CD4-positive, alpha-beta T cell treated with Interleukin-6 at 100 ng/mL for 8 hours (primary cell): ENCODE data around the gene CRAMP1.
A peak's percentile ranks its signal among the peaks of the same experiment; 100 is the strongest.

Experiments
- DNase-seq: peaks from one replicate; pipeline ENCODE4 v3.0.0-alpha.2; 2020; ENCODE audit warnings: mixed read lengths, low spot score

CRAMP1 gene

DNA sequence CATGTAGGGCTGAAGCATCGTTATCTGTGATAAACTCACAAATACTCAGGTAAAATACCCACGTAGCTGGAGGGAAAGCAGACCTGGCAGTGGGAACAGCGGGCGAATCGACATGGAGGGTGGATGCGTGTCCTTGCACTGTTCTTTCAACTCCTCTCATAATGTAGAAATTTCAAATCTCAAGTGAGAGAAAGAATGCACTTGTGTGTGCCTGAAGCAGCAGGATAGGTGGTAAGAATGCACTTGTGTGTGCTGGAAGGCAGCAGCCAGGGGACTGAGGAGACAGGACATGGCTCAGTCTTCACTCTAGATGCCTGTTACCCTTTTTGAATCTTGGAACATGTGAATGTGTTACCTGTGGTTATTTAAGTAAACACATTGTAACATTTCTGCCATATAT lies 10.7 kb upstream of the CRAMP1 start:
- no peak for DNase-seq

DNA sequence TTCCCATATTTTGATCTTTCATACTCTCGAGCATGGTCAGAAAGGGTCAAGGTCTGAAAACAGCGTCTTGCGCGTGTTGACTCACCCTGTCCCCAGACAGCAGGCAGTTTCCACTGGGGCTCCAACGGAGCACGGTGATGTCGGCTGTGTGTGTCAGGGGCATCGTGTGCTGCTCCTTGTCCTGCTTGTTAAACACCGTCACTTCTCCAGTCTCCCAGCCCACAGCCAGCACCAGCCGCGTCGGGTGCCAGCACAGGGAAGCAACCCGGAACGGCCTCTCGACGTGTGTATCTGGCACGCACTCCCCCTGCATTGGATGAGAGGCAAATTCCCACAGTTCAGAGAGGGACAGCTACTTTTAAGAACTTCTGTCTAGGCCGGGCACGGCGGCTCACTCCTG lies 9.9 kb upstream of the CRAMP1 start:
- DNase-seq: no peak

DNA sequence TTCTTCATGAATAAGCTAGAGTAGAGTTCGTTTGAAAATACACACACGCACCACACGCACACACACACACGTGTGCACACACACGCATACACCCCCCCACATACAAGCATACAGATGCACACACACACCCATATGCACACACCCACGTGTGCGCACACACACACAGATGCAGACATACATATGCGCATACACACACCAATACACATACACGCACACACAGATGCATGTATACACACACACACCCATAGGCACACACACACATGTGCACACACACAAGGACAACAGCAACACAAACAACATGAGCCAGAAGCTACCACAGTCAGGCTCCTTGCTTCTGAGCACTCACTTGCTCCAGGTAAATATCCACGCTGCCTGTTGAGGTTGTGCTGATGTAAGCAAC lies 5.4 kb upstream of the CRAMP1 start:
- DNase-seq: no peak

DNA sequence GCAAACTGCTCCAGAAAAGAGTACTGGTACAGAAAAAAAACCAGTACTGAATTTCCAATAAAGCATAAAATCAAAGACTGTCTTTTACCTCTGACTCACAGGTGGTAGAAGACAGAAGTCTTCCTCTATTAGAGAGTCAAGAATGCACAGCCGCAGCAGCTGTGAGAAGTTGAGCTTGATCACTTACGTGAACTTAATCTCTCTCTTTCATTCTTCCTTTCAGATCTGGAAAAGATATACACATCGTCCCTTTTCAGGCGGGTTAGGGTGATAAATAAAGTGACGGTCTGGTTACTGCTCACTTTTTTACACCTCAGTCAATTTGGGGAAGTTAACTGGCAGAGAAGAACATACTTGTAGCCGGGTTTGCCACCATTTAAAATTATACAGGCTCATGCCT lies 4.2 kb upstream of the CRAMP1 start:
- DNase-seq: no peak

DNA sequence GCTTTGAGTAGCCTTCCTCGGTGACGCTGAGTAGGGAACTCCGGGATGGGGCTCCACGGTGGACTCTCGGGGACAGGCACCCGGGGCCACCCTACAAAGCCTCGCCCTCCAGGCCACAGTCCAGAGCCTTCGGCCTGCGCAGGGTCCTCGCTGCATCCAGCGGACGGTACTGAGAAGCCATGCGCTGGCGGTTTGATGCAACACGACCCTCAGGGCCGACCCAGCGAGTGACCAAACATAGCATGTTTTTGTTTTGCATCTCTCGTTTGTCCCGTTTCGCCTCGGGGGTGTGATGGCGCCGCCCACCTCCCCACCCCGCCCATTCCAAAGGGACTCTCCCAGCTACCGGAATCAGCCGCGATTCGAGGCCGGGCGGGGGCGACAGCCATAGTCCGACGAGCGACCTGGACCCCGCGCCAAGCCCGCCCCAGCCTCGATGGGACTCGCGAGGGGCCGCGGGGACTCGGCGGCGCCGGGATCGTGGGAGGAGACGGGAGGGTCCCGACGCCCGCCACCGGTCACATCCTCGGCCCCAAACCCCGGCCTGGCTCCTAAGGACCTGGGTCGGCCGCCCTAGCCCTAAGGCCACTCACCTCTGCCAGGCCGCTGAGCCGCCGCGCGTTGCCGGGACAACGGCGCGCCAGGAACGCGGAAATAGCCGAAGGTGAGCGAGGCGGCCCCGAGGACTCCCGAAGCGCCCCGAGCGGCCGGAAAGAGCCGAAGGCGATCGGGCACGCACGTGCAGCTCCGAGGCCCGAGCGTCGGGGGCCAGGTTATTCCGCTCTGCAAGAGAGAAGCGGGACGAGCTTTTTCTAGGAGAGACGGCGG lies 1.9 kb upstream of the CRAMP1 start:
- DNase-seq: peak; percentile 85

DNA sequence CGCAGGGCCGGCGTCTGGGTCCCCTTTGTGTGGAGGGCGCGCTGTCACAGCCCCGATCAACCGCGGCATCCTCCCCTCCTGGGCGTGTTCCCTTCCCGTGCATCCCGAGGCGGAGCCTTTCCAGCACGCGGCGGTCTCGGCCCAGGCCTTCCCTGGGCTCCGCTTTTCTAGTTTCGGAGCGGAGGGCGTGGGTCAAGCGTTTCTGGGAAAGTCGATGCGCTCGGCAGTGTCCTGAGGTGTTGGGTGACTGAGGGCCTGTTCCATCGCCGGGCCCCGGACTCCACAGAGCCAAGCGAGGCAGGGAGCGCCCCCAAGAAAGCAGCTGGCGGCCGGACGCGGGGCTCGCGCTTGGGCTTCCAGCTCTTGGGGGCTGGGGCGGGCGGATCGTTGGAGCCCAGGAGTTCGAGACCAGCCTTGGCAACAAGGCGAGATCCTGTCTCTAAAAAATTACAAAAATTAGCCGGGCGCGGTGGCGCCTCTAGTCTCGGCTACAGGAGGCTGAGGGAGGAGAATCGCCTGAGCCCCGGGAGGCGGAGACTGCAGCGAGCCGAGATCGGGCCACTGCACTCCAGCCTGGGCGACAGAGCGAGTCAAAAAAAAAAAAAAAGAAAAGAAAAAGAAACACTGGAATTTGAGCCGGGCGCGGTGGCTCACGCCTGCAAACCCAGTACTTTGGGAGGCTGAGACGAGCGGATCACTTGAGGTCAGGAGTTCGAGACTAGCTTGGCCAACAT lies 1.1 kb upstream of the CRAMP1 start:
- no peak for DNase-seq

DNA sequence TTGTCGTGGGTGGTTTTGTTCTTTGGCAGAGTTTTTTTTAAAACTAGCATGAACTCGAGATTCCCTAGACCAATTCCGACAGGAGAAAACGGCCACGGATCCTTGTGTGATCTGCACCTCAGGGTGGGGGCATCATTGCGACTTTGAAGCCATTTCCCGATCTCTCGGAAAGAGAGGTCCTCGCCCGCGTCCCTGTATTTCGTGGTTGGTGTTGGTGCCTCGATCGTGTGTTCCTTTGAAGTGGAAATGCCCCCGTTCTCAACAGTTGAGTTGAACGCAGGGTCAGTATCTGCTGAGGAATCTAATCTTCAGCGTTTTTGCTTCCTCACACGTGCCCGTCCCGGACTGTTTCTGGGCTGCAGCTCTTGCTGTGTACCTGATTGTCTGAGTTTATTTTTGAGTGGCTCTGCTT lies 1.1 kb downstream of the CRAMP1 start:
- no peak for DNase-seq

DNA sequence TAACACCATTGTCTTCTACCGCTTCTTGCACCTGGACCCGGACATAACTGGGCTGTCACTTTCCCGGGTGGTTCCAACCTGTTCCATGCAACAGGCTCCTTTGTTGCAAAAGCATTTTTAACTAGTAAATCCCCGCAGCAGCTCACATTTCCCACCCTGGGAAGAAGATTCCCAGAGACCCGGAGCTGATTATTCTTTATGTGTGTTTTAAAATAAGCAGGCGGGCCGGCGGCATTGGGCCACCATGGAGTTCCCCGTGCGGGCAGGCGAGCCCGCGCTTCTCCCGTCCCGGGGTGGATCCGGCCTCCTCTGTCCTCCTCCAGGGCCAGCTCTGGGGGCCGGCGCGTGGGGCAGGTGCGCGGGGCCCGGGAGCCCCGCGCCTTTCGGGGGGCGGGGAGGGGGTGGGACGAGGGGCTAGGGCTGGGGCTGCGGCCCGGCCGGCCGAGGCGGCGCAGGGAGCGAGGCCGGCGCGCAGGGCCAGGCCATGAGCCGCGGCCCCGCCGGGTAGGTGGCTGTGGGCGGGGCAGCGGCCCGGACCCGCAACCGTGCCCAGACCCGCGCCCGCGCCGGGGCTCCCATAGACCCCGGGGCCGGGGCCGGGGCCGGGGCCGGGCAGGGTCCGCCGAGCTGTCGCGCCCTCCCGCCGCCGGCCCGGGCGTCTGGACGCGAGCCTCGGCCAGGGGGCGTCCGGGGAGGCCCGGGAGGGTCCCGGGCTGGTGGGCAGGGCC lies 1.7 kb downstream of the CRAMP1 start:
- no peak for DNase-seq

DNA sequence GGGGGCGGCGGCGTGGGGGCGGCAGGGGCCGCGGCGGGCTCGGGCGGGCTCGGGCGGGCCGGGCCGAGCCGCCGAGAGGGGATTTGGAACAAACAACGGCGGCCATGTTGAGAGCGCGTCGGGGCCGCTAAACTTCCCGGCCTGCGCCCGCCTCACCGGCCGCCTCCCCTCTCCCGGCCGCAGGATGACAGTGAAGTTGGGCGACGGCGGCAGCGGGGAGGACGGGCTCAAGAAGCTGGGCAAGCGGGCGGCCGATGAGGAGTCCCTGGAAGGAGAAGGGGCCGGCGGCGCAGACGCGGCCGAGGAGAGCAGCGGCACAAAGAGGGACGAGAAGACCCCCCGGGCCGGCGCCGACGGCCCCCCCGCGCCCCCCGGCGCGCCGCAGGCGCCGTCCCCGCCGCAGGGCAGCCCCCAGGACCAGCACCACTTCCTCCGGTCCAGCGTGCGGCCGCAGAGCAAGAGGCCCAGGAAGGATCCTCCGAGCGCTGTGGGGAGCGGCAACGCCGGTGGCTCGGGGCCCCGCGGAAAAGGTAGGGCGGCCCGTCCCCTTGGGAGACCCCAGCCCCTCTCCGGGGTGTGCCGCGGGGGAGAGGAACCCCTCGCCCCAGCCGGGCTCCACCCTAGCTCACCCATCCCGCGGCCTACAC lies 2.4 kb downstream of the CRAMP1 start:
- DNase-seq: no peak

DNA sequence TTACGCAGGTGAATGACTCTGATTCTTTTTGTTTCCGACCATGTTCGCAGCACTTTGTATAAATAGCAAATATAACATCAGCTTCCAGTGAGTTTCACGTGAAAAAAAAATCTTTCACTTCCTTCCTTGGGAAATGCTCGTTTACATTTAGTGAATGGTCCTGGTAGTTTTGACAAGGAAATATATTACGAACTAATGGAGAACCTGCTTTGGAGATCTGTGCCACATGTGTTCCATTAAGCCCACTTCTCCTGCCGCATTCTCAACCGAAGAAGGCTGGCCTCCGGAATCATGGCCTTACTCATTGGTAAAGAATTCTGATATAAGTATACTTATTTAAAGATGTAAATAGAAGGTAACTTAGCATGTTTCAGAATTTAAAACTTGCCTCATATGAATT lies 3.6 kb downstream of the CRAMP1 start:
- no peak for DNase-seq

DNA sequence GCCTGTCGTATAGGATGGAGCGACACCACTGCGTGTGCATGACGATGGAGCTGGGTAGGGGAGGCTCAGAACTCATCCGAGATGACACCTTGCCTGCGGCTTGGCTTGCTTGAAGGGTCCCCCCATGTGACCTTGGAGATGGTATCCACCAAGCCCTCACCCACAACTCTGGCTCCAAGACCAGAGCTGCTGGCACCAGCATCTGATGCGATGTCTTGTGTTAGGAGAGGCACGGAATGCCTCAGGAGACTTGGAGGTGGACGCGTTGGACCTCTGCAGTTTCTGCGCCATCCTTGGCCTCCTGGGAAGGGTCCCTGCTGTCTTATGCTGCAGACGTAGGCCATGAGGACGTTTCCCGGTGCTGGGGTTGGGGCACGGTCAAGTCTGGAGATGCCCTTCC lies 7.8 kb downstream of the CRAMP1 start:
- DNase-seq: no peak

DNA sequence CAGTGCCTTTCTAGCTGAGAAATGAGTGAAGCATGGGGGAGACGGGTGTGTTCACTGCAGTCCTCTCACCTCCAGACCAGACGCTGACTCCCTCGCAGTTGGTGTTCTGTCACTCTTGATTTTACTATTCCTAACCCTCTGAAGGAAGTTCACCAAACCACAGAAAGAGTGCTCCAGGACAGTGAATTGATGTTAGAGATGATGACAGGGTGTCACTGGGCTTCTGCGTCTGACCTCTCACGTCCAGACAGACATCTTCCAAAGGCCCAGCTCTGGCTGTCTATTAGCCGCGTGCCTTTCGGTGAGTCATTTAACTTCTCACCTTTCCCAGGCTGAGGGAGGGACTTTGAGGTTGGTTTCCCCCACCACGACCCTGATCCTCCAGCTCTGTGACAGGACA lies 8.2 kb downstream of the CRAMP1 start:
- DNase-seq: no peak

DNA sequence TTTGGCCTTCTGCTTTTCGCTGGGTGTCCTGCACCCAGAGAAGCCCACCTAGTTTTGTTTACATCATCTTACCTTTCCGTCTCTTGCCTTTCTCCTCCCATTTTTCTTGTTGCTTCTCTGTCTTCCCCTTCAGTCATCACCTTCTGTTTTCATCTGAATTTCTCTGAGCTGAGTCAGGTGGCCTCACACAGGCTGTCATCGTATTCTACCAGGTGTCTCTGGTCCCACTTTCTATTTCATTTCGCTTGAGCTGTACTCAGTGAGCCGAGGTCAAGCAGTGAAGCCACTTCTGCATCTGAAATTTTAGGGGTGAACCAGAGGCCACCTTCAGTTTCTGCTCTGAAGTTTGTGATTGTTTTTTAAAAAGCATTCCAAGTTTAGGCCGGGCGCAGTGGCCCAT lies 9.7 kb downstream of the CRAMP1 start:
- no peak for DNase-seq

DNA sequence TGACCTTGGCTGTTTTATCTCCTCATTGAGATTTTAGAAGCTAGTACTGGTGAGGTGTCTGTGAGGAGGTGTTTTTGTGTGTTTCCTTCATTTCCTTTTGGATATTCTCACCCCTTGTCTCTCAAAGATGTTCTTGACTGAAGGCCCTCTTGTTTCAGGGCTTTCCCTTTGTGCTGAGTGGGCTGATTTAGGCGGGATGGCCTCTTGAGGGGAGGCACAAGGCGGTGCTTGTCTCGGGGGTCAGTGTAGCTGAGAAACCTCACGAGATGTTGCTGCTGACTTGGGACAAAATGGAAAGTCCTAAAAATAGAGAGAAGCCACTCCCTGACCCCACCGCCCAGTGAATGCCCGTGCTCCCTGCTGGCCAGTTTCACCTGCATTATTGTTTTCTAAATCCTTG lies 14.2 kb downstream of the CRAMP1 start:
- DNase-seq: no peak

DNA sequence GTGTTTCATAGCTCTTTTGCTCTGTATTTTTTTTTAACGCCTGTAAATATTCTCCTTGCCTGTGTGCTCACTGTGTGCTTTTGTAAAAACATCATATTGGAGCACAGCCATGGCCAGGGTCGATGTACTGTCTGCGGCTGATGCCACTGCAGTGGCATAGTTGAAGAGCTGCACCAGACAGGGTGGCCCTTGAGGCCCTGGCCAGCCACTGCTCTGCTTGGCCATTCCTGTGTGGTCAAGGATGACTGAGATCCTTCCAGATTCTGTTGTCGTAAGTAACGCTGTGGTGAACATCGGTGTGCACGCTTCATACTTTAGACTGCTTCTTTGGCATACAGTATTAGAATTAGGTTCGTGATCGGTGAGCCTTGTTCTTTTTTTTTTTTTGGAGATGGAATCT lies 14.6 kb downstream of the CRAMP1 start:
- no peak for DNase-seq

DNA sequence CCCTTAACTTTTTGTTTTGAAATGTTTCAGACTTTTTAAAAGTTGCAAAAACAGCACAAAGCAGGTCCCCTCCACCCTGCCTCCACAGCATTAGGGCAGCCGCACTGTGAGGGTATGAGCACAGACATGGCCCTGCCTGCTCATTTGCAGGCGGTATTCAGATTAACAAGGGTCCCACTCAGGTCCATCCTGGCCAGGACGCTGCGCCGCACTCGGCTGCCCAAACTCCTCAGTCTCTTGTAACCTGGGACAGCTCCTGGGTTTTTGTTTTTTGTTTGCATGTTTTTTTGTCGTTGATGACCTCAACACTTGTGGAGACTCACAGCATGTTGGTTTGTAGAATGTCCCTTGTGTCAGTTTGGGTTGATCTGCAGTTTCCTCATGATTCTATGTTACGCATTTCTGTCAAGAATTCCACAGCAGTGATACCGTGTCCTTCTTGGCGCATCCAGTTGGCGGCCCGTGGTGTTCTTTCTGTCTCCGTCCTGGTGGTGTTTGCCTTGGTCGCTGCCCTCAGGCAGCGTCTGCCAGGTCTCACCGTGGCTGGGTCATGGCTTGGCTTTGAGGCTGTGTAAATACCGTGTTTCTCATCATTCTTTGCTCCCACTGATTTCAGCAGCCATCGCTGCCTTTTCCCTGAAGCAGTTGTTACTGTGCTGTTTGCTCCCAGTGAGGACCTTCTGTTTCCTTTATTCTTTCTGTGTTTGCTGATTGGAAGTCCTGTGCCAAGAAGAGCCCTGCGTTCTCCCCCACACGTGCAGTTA lies 18.5 kb downstream of the CRAMP1 start:
- DNase-seq: no peak

DNA sequence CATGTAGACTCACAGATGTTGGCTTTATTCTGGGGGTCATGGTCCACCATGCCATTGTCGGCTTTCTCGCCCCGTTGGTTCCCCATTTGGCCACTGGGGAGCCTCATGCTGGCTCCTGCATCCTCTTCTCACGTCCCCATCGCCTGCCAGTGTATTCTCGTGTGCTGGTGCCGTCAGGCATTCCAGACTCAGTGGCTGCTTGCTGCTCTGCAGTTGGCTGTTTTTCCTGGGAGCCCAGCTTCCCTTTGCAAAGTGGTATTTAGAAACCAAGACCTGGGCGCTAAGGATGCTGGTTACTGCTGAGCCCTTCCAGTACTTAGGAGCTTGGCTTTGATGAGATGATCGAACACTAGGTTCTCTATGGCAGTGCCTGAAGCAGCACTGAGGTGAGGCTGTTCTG lies 19.1 kb downstream of the CRAMP1 start:
- DNase-seq: no peak

DNA sequence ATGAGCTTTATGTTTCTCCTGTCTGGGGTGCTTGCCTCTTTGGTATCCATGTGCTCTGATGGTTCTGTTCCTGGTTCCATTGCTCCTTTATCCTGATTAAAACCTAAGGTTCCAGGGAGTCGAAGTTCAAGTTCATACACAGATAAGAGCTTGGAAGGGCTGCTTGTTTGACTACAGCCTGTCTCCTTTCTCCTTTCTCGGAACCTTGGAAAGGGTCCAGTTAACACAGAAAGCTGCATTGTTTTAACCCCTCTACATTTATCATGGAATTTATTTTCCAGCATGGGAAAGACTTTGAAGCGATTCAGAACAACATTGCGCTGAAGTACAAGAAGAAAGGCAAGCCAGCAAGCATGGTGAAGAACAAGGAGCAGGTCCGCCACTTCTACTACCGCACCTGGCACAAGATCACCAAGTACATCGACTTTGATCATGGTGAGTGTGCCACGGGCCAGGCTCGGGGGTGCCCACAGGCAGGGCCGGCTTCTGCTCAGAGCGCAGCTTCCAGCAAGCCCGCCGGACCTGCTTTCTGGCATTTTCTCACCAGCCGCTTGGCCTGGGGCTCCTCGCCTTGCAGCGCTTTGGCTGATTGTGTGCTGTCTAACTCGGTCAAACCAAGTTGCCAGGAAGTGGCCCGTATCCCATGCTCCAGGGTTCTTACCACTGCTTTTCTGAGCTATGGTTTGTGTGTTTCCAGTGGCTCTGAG lies 19.9 kb downstream of the CRAMP1 start:
- no peak for DNase-seq

DNA sequence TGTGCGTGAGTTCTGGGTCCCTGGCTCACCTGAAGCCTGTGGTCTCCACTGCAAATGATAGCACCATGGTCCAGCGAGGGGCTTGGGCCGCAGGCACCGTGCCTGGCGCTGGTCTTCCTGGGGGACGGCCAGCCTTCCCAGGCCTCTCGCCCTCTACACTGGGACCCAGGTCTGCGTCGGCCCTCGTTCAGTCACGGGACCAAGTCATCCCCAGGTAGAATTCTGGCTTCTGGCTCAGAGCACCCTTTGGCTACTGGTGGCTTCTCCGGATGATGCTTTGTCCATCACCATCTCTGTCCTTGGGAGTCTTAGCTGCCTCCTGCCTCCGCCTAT lies 20.4 kb downstream of the CRAMP1 start:
- DNase-seq: no peak

DNA sequence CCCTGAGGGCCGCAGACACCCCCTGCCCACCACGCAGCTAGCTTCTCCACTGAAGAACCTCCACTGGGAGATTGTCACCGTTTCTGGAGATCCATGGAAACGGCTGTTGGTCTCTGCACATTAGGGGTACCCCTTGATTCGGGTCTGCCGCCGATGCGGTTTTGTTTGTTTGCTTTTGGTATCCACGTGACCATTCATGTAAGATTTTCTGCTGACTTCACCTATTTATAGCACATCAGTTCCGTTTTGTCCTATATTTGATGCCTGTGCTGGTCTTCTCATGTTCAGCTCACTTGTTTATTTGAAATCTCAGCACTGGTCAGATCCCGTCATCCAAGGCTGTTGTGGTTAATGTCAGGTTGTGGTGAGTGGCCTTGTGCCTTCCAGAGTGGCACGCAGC lies 21.1 kb downstream of the CRAMP1 start:
- DNase-seq: no peak

DNA sequence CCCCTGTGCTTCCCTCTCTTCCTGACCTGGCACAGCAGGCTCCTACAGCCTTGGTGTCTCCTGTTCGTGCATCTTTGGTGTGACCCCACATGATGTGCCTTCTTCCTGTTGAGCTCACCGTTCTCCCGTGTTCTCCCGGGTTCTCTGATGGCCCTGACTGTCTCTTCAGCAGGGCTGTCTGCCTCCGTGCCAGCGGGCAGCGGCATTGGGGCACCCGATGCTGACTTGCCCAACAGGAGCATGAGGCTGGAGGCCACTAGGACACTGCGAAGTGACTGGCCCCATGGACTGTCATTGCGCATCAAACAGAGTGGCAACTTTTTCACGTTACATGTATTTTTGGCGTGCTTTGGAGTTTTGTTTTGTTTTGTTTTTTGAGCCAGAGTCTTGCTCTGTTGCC lies 22.4 kb downstream of the CRAMP1 start:
- no peak for DNase-seq
